HG02885 (cell line): Measurements from ENCODE around the gene UBL4A.
"Not testable (repeated sequence)": the region's sequence is repeated elsewhere in the genome, so short reads cannot be mapped to it uniquely, and the experiment has no call there.

Source experiments
- ATAC-seq: cut with Tn5 transposase; IDR thresholded peaks from one replicate; pipeline ENCODE4 v1.9.1; 2021; ENCODE audit warnings: mild to moderate bottlenecking; ENCODE audit not compliant: unreplicated experiment, poor library complexity

Gene UBL4A

DNA sequence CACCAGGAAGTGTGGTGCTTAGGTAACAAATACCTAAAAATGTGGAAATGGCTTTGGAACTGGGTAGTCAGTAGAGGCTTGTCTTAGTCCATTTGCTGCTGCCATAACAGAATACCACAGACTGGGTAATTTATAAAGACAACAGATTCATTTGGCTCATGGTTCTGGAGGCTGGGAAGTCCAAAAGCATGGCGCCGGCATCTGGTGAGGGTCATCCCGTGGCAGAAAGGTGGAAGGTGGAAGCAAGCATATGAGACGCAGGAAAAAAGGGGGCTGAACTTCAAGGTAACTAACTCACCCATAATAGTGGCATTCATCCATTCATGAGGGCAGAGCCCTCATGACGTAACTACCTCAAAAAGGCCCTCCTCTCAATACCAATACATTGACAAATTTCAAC lies 23.0 kb upstream of the UBL4A start:
- ATAC-seq, result no peak

DNA sequence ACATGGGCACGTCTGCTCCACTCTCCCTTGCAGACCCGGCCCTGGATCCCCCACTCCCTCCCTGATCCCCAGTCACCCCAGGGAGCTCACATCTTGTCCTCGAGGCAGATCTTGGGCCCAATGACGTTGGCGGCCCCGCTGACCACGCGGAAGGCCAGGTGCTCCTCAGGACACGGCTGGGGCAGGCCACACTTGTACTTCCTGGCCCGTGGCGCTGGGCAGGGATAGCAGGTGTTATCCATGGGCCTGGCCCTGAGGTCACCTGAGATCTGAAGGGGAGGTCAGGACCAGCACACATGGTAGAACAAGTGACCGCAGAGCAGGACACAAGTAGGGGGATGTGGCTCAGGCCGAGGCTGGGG lies 21.9 kb upstream of the UBL4A start:
- ATAC-seq, result no peak

DNA sequence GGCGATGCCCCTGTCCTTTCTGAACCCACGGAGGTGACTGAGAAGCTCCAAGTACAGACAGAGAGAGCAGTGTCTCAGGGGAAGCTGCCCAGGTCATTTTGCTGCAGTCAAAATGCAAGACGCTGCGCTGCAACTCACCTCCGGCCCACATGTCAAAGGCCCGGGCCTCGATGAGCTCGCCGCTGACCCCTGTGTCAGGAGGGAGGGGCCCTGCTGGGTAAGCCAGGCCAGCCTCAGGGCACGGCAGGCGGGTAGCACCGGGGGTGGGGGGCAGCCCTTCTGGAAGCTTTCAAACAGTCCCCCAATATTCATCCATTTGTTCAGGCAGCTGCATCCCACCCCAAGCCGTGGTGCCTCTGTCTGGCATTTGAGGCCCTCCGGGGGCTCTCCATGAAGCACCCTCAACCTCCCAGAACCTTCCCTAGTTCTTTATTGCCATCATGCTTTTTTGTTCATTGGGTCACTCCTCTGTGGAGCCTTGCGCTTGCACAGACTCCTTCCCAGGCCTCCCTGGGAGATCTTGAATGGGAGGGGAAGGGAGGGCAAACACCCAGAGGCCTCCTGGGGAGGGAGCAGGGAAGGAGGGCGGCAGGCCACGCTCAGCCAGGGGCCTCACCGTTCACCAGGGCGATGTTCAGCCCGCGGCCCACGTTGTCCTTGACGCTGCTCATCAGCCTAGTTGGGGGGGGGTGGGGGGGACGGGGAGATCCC lies 21.4 kb upstream of the UBL4A start:
- no peak for ATAC-seq

DNA sequence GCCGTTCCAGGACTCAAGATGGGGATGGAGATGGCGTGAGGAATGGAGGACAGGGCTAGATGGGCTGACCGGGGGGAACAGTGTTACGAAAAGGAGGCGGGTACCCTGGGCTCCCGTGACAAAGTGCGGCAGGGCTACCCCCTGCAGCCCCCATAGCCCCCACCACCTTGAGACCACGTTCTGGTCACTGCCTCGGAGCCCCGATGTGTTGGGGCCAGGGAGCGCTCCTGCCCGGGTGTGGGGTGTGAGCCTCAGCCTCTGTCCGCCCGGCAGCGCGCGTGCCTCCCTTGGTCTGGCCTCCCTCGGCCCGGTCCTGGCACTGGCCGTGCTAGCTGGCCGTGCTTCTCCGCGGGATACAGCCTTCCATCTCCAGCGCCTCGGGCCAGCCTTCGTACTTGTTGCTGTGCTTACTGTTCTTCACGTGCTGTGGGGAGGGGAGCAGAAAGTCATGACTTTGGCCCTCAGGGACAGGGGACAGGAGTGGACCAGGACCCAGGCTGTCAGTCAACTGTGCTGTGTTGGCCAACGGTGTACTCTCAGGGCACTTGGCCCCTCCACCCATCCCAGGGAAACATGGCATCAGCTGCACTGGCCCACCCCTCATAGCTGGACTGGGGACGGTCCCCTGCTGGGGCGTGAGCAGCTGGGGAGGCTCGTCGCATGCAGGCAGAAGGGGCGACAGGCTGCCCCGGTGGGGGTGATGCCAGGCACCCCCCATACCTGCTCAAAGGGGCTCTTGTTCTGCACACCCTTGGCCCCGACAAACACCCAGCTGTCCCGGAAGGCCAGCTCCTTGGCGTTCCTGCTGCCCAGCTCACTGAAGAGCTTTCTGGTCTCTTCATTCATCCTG lies 20.3 kb upstream of the UBL4A start:
- no peak for ATAC-seq

DNA sequence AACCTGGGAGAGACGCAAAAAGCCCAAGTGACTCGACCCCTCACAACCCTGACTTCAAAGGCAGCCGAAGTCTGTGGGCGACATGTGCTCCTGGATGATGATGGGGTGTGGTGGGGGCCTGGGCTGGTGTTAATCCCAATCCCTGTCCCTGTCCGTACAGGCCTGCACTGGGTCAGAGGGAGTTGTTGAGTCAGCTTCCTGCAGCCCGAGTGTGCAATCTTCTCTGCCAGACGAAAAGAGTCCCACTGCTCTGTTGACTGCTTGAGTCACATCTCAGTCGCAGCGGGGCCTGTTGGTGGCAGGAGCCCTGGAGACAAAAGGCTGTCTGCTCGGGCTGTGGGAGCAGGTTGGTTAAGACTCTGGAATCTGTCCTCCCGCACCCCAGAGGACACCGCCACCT lies 19.3 kb upstream of the UBL4A start:
- no peak for ATAC-seq

DNA sequence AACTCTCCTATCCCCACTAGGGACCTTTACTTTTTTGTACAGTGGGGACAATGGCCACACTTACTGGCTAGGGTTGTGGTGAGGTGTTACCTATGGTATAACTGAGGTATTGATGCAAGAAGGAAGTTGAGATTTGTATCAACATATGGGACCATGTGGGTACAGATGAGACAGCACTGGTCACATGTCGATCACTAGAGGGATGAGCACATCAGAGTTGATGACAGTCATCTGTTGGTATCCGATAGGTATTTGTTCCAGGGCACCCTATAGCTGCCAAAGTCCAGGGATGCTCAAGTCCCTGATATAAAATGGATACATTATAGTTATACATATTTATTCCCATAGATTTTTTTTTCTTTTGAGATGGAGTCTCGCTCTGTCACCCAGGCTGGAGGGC lies 16.6 kb upstream of the UBL4A start:
- ATAC-seq, result no peak

DNA sequence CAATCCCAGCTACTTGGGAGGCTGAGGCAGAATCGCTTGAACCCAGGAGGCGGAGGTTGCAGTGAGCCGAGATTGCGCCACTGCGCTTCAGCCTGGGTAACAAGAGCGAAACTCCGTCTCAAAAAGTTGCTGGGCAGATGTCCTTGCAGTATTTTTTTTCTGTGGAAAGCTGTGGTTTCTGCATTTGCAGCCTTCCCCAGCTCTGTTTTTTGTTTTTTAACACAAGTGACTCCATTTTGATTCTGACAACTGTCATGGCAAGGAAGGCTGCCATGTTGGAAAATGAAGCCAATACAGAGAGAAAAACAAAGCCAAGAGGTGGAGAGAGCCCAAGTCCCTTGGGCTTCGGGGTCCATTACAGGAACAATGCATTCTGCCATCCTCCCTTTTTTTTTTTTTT lies 15.7 kb upstream of the UBL4A start:
- ATAC-seq, result no peak

DNA sequence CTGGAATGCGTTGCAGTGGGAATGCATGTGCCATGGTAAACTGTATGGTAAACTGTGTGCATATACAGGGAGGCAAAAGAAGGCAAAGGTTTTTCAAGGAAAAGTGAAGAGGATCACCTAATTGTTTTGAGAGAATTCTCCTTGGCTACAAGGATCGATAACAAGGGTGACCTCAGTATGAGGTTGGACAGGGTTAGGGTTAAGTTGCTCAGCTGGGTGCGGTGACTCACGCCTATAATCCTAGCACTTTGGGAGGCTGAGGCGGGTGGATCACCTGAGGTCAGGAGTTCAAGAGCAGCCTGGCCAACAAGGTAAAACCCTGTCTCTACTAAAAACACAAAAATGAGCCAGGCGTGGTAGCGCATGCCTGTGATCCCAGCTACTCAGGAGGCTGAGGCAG lies 15.0 kb upstream of the UBL4A start:
- not testable (repeated sequence) for ATAC-seq

DNA sequence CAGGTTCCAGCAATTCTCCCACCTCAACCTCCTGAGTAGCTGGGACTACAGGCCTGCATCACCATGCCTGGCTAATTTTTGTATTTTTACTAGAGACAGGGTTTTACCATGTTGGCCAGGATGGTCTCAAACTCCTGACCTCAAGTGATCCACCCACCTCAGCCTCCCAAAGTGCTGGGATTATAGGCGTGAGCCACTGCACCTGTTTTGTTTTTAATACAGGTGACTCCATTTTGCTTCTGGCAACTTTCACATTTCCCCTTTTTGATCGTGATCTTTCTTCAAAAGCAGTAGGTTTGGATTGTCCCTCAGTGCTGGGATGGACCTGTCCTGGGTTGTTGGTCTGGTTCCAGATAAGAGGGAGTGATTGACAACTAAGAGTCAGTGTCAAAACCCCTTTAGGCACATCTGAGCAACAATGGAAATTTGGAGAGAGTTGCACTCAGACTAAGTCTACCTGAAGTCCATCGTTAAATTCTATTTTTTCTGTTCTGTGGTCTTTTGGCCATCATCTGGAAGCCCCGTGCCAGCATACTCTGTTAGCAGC lies 10.2 kb upstream of the UBL4A start:
- ATAC-seq, result not testable (repeated sequence)

DNA sequence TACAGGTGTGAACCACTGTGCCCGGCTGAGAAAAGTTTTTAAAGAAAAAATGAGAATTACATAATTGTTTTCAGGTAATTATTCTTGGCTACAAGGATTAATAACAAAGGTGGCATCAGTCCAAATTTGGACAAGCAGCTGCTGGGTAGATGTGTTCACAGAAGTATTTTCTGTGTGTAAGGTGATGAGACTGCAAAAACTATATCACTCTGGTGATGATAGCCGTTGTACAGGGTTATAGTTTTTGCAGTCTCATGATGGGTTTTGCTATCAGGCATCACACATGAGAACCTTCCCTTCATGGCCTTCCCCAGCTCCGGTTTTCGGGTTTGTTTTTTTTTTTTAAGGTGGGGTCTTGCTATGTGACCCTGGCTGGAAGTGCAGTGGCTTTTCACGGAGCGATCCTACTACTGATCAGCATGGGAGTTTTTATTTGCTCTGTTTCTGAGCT lies 9.1 kb upstream of the UBL4A start:
- no peak for ATAC-seq

DNA sequence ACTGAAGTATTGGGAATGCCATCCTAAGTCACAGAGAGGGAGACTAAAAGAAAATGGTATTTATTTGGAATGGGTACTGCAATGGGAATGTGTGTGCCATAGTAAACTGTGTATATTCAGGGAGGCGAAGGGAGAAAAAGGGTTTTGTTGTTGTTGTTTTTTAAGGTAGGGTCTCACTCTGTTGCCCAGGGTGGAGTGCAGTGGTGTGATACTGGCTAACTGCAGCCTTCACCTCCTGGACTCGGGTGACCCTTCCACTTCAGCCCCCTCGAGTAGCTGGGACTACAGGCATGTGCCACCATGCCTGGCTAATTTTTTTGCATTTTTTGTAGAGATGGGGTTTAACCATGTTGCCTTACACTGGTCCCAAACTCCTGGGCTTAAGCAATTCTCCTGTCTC lies 8.3 kb upstream of the UBL4A start:
- ATAC-seq, result no peak

DNA sequence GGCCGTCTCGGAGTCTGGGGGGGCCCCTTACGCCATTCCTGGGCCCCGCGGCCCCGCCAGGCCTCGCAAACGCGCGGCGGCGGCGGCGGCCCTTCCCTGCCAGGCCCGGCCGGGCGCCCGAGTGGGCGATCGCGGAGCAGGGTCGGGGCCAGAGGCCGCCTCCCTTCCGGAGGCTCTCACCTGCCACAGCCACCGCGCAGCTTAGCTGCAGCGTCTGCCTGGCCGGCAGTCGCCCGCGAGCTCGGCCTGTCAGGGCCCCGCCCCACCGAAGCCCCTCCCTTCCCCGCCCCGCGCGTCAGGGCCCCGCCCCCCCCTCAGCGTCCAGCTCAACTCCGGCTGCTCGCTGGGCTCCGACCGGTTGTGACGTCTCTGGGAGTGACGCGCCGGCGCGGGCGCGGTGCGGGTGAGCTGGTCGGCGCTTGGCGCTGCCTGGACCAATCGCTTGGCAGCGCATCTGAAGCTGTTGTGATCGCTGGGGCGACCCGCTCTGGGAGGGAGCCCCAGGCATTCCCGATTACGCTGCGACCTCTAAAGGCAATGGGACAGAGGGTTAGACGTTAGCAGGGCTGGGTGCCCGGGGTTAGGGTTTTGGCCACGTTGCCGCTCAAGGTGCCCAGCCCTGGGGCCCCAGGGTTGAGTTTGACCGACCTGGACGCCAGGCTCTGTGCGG lies 4.1 kb upstream of the UBL4A start, which contains the start of gene SLC10A3:
SLC10A3 (minus strand) TSS at position 216 of the 670 bp plus-strand sequence. CDS start 1,689 bp downstream, outside the sequence.
- peak; percentile 77 for ATAC-seq

DNA sequence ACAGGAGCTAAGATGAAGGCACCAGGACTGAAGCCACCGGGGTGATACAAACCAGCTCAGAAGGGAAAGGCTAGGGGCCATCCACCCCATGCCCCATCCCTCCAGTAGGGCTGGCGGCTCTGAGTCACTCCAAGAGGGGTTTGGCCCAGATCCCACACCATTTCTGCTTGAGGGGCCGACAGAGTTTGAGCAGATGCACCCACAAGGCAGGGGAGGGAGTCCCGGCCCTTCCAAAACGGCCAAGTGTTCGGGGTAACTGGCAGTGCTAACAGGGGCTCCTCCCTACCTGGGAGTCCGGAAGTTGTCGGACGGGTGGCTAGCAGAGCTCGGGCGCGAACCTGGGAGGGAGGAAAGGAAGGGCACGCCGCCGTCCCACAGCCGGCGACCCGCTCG lies 3.6 kb upstream of the UBL4A start:
- peak; percentile 28 for ATAC-seq

DNA sequence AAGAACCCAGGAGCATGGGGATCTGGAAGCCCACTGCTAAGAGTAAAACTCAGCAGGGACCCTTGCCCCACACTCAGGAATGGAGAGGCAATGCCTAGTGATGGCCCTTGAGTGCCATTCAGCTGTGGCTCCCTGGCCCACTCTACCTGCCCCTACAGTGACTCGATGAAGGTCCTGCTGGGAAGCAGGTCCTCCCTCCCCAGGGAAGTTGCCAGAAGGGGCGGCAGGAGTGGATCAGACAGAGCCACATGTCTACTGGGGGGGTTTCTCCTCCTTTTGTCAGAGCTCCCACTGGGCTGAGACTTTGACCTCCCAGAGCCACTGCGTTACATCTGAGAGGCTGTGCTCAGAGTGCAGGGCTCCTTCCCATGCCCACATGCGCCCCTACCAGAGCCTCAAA lies 2.8 kb upstream of the UBL4A start:
- no peak for ATAC-seq

DNA sequence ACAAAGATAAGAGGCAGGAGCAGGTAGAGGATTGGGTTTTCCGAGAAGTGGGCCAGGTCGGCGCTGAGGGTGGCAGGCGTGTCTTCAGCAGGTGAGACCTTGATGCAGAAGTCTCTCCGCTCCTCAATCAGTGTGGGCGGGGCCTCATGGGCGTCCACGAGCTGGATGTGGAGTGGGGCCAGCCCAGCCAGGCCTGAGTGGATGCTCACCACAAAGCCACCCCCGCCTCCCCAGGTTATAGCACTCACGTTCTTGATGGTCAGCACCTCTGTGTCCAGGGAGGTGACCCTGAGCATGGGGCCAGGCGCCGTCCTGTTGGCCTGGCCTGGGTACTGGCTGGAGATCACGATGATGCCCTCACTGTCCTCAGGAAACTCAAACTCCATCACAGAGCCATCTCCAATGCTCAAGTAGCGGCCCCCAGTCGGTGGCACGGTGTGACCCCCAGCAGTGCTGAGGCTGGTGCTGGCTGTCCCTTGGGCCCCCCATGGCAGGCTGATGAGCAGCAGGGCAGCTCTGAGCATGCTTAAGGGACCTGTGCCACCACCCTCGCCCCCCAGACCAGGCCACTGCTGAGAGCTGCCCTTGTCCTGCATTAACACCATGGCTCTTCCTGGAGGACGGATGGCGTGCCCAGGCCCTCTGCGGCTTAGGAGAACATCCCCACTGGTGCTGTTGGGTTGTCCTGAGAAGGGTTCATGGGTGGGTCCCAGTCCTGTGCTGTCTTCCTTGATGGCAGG lies 2.1 kb upstream of the UBL4A start:
- no peak for ATAC-seq

DNA sequence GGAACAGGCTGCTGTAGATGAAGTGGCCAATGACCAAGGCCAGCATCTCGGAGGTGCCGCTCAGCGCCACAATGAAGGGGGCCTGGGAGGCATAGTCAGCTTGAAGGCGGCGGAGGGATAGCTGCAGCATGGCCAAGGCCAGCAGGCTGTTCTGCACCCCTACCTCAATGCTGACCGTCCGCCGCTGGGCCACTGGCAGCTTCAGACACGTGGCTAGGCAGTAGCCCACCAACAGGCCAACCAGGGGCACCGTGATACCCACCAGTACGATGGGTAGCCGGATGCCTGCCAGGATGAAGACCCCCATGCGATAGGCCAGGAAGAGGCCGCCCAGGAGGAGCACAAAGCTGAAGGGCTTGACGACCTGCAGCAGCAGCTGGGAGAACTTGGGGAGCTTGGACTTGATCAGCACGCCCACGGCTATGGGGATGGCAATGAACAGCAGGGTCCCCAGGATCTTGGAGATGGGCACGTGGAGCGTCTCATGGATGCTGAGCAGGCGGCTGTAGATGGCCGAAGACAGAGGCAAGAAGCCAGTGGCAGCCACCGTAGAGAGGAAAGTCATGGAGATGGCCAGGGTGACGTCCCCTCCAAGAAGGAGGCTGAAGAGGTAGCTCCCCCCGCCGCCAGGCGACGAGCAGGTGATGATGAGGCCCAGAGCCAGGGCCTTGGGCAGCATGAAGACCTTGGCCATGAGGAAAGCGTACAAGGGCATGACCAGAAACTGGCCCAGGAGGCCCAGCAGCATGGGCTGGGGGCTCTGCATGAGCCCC lies 1.3 kb upstream of the UBL4A start:
- no peak for ATAC-seq

DNA sequence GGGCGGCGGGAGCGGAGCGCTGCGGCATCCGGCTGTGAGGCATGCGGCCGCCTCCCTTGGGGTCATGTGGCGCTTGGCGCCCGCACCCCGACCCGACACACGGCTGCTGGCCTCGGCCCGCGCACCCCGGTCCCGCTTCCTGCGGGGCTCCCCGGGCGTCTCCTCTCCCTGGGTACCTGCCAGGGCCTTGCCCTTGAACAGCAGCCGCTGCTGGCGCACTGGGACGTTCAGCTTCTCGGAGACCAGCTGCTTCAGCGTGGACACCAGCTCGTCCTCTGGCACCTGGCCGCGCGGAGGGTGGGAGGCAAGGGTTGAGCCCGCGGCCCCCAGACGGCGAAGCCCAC lies 391 bp downstream of the UBL4A start:
- ATAC-seq, result no peak

DNA sequence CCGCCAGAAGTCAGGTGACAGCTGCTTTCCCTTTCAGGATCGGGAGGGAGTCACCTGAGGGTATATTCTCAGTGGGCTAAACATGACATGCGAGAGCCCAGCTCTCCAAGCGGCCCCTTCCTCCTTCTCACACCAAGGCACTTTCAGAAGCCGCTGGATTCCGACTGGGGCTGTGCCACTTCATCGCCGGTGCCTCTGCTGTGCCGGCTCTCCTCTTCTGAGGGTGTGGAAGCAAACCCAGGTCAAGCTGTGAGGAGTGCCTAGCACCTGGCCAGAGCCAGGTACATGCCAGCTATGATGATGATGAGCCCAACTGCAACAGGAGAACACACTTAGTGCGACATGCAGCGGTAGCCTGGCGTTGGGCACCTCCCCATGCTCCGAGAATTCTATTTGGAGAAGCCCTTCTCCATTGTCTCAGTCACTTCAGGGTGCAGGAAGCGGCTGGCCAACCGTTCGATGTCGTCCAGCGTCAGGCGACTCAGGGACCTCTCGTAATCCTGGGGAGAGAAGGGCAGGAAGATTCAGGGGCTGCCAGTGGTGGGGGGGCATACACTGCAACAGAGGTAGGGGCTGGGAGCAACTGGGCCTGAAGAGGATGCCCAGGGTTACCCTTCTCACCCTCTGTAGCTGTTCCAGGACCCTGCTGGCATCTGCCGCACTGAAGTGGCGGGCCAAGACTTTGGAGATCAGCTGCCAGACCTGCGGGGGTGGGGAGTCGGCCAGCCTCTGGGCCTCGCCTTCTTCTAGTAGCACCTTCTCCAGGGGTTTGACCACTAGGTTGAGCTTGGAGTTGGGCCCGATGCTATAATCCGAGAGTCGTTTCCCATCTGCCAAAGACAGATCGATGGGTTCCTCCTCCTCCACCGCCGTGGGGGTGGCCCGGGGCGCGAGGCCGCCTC lies 1.0 kb downstream of the UBL4A start:
- ATAC-seq, result no peak
